Stimulated activated CD8-positive, alpha-beta memory T cell treated with anti-CD3 and anti-CD28 coated beads, Interleukin-7, amount 100 ng/mL, for 4 hours (primary cell): Measurements from ENCODE around the gene MN1.

Source experiments
- DNase-seq, 2 donors: peaks; one replicate each; pipeline ENCODE4 v3.0.0-alpha.2; 2020; ENCODE audit warnings: low read depth in 2 of 2

The MN1 gene

DNA sequence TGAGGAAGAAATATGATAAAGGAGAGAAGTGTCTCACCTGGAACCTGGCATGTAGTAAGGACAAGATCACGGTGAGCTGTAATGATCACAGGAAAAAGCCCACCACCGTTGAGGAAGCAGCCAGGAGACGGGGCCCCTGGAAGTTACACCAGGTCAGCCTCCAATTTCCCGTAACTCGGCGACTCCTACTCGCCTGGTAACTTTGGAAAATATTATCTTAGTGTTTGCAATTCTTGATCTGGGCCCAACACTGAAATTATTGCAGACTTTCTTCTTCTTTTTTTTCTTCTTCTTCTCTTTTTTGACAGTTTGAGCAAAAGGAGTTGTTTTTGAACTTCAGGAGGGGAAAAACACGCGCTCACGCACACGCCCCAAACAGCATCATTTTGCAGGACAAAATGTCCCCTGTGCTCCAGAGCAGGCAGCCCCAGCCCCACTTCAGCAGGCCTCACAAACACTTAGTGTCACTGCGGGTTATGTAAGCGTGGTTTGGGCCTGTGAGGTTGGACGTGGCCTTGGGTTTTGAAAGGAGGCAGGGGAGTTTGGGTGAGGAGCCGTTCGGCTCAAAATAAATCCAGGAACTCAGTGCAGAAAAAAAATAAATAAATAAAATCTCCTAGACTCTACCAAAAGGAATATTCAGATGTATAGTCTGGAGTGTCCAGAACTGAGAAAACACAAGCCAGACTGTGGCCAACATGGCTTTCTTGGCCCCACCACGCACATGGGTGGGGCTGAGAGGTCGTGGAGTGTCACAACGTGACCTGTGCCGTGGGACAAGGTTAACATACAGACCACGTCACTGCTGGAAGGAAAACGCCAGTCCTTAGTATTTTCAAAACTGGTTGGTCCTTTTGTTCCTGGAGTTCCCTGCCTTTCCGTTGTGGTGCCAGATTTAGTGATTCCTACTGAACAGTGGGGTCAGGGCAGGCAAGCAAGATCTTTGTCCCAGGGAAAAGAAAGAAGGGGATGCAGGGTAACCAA lies 26.3 kb upstream of the MN1 start:
- no peak for DNase-seq

DNA sequence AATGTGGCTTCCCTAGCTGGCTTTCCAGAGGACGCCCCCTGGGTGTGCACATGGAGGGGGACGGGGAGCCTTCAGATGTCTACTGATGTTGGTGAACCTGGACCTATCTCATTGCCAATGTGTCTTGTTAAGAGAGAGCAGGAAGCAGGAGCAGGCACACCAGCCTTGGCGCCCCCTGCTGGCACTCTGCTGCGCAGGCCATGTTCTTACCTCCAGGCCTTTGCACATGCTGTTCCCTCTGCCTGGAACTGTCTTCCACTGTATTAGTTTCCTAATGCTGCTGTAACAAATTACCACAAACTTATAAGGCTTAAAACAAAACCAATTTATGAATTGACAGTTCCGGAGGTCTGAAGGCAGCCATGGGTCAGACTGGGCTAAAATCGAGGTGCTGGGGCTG lies 23.6 kb upstream of the MN1 start:
- no peak for DNase-seq

DNA sequence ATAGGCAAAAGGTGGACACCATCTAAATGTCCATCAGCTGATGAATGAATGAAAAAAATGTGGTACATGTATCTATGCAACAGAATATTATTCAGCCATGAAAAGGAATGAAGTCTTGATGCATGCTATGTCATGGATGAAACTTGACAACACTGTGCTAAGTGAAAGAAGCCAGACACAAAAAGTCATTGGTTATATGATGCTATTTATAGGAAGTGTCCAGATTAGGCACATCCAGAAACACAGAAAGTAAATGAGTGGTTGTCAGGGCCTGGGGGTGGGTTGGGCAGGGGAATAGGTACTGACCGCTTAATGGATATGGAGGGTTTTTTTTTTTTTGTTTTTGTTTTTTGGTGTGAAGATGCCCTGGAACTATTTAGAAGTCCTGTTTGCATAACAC lies 21.7 kb upstream of the MN1 start:
- DNase-seq: no peak

DNA sequence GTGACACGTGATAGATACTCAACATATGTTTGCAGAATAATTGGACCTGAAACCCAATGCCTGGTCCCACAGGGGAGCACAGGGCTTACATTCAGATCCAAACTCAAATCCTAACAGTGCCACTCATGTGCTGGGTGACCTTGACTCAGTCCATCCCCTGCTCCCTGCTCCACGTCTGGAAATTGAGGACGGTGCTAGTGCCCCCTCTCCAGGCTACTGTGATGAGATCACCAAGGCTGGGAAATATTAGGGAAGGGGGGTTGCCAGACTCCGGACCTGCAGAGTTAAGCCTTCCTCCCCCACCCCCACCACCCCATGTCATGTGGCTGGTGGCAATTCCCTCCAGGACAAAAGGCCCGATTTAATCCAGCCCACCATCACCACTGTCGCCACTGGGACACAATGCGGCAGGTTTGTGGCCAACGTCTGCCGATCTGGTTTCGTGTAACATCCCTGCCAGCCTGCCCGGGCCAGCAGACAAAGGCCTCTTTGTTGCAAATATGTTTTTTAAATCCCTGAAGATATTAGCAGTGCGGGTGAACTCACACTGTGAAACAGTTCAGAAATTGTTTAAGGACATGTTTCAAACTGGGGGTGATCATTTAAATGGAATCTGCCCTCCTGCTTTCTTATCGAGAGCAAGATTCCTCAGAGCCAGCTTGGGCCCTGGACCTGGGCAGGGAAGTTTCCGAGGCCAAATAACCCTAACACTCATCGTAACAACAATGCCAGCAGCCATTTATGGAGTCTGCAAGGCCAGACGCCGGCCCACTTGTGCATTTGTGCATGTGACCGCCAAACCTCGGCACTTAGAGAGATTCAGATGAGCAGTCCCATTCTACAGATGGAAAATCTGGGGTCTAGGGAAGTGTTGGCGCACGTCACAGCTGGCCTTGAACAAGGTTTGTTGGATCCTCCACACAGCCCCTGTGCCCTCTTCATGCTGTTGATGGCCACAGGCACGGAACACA lies 19.6 kb upstream of the MN1 start:
- DNase-seq: no peak

DNA sequence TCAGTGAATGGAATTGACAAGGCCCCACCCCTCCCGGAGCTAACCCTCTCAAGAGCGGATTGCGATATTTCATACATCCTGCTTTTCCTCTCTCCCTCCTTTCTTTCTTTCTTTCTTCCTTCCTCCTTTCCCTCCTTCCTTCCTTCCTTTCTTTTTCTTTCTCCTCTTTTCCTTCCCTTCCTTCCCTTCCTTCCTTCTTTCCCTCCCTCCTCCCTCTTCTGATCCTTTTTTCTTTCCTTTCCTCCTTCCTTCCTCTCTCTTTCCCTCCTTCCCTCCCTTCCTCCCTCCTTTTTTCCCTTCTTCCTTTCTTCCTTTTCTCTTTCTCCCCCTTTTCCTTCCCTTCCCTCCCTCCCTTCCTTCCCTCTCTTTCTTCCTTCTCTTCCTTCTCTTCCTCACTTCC lies 15.0 kb upstream of the MN1 start:
- no peak for DNase-seq

DNA sequence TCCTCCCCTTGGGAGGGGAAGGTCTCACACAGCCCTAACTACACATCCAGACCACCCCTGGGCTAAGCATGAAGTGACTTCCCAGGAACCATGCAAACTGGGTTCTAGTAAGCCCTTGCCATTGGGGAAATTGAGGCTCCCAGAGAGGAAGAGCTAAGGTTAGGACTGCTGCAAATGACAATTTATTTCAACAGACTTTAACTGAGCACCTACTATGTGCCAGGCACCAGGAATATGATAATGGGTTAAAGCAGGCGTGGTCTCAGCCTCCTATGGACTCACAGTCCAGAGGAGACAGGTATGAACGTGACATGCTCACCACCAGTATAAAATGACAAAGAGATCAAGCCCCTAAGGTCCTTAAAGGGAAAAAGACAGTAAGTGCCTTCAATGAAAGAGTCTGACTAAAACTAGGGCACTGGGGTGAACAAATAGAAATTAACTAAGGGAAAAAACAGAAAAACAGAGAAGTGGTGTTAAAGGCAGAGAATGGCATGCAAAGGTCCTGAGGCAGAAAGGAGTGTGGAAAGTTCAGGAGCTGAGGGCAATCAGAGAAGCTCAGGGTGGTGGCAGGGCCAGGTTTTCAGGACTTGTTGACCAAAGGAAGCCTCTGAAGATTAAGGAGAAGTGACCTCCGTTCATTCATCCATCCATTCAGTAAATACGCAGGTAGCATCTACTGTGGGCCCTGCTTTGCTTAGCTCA lies 14.4 kb upstream of the MN1 start:
- no peak for DNase-seq

DNA sequence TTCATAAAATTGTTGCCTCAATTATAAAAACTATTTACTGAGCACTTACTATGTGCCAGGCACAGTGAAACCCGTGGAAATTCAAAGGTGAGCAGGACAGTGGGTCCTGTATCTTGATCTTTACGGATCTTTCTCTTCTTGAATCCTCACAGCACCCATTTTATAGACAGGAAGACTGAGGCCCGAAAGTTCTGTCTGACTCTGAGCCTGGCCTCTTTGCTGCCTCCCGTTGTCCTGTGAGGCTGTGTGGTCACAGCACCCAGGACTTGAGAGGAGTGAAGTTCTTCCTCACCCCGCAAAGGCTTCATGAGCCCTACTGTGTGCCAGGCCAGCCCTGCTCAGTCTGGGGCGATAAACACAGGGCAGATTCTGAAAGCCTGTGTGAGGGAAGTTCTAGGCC lies 13.4 kb upstream of the MN1 start:
- no peak for DNase-seq

DNA sequence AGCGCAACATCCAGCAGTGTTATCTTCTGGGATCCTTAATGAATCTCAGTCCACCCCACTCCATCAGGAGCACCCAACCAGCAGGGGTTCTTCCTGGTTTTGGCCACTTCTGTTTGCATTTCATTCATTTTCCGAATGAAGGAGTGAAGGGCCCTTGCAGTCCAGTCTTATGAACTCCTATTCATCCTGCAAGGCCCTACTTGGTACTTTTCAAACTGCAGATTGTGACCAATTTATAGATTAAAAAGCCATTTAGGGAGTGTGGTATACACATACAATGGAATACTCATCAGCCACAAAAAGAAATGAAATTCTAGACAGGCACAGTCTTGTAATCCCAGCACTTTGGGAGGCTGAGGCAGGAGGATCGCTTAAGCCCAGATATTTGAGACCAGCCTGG lies 10.2 kb upstream of the MN1 start:
- DNase-seq: no peak

DNA sequence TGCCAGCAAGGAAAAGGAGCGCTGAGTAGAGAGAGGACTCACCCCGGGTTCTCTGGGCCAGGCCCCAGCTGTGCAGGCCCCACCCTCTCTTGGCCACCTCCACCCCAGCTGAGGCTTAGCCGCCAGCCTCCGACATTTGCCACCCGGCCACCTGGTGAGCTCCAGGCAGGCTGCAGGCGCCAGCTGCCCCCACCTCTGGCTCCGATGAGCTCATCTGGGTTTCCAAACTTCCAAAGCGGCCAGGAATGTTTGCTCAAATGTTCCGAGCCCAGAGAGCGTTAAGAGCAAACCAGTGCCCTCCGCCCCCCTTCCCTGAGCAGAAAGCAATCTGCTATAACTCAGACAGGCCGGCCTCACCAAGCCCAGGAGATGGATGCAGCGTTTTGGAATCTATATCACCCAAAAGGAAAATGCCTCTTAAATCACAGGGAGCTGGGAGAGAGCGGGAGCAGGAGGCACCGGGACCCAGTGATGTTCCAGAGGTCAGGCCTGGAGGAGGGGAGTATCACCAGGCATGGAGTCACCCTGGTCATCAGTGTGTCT lies 9.1 kb upstream of the MN1 start:
- DNase-seq: no peak

DNA sequence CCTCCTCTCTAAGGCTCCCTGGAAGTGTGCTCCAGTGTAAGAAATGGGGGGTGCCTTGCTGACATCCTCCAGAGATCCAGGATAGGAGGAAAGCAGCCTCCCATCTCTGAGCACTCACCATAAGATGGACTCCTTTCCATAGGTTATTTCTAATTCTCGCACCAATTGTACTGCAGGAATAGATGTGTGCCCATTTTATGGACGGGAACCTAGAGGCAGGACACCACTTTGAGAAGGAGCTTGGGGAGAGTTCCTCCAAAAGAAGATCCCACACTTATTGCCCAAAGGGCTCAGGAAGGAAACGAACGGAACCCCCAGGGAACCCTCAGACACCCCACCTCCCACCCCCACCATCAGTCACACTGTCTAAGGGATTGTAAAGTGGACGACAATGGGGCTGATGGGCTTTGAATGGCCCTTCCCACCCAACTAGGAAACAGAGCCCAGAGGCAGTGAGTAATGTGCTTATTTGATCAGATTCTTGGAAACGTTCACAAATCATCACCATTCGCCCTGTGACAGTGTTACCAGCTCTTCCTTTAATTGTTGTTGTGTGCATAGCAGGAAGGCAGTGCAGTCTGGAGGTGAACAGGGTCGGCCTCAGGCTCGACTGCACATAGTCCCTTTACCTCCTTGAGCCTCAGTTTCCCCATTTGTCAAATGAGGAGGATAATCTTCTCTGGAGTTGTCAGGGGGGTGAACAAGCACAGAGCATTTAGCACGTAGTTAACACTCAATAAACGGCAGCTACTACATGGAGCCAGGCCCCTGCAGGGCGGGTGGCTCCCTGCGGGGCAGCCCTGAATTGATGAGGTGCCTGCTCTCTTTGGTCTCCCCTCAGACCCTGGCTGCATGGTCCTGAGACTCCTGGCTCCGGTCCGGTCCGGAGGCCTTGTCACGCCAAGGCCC lies 8.4 kb upstream of the MN1 start:
- DNase-seq: no peak

DNA sequence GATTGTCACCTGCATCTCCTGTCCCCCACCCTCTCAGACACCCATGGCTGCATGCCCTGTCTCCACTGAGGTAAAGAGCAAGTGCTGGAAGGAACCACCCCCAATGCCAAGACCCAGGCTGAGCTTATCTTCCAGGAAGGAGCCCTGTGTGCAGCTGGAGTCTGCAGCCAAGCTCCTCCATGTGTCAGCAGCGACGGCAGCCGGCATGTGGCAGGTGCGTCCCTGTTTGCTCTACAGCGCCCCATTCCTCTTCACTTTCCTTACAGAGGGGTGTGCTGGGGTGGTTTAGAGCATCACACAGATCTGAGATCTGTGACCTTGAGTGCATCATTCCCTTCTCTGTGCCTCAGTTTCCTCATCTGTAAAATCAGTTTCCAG lies 7.7 kb upstream of the MN1 start:
- DNase-seq: no peak

DNA sequence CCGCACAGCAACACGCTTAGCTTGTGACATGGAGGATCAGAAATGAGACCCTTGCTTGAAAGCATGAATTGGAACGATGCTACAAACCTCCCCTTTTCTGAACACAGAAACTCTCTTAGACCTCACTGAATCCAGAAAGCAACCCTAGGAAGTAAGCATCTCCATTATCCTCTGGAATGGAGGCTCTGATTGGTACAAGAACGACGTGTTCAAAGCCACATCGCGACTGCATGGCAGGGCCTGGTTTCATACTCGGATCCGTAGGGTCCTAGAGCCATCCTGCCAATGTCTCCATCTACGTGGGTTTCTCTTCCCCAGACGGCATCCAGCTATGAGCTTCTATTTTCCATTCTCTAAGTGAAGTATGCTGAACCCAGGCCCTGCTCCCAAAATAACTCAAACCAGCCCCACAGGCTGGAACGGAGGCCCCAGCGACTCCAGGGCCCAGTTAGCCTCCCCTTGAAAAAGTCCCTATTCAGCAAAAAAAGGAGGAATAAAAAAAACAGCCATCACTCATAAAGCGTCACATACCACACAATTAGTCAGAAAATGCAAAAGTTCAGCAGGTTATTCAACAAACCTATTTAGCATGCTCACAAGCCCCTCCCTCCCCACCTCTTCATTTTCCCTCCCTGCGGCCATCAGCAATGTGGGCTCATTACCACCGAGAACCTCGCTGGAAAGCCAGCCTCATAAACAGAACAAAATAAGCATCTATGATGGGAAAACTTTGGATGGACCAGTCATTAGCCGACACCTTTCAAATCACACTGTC lies 7.1 kb upstream of the MN1 start:
- DNase-seq: no peak

DNA sequence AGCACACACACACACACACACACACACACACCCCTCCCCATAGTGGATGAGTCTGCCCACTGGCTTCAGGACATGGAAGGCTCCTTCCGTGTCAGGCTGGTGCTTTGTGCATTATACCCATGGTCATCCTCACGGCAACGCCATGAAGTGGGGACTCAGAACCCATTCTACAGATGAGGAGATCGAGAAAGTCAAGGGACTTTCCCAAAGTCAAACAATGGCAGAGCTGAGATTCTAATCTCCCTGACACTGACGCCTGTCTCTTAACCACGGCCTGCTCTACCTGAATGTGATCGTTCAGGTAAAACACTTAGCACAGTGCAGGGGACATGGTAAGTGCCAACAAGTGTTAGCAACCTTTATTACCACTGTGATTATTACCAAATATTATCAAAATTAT lies 4.3 kb upstream of the MN1 start:
- DNase-seq: no peak

DNA sequence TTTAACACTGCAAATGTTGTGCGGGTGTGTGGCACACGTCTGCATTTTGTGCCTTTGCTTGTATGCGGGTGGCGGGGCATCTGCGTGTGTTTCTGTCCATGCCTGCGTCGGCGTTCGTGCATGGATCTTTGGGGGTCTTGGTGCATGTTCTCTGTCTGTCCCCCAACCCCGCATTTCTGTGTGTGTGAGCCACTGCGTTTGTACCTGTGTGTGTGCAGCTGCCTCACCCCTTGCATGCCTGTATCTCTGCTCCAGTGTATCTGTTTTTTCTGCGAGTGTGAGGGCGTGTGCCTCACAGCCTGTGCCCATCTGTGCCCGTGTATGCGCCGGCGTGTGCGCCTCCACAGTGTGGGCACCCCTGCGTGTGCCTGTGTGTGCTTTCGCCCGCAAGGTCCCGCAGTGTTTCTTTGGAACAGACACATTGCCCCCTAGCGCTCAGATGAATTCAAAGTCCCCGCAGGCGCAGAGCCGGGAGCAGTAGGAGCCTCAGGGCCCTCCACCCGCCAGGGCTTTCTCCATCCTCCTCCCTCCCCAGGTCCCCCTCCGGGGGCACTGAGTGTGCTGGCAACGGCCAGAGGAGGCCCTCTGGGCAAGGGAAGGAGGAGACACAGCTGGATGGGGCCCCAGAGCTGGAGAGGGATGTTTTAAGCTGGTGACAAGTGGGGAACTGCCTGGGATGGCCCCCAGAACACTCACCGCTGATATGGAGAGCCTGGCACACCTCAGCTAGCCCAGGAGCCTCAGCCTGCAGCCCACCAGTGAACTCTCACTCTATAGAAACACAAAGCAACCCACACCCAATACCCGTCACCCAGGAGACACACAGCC lies 3.1 kb upstream of the MN1 start:
- peak in 1 of 2 donors; percentile 19 for DNase-seq

DNA sequence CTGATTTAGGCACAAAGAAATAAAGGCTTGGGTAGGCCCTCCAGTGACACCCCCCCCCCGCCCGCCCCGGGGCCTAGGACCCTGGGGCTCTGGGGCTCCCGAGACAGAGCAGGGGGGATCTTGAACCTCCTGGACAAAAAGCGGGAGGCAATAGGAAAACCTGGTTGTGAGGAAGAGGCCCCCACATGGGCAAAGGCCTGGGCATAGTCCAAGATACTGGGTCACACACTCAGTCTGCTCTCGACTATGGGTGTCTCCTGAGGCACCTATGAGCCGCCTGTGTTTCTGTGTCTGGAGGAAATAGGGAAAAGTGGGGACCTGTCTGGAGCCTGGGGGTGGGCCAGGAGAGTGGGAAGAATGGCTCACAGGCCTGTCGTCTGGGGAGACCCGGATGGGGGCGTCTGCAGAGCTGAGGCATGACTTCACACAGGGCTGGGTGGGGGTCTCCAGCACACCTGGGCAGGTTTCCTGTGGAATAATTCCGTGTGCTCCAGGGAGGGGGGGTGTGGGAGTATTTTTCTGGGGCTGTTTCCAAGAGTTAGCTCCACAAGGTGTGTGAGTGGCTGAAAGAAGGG lies 2.4 kb upstream of the MN1 start:
- no peak for DNase-seq

DNA sequence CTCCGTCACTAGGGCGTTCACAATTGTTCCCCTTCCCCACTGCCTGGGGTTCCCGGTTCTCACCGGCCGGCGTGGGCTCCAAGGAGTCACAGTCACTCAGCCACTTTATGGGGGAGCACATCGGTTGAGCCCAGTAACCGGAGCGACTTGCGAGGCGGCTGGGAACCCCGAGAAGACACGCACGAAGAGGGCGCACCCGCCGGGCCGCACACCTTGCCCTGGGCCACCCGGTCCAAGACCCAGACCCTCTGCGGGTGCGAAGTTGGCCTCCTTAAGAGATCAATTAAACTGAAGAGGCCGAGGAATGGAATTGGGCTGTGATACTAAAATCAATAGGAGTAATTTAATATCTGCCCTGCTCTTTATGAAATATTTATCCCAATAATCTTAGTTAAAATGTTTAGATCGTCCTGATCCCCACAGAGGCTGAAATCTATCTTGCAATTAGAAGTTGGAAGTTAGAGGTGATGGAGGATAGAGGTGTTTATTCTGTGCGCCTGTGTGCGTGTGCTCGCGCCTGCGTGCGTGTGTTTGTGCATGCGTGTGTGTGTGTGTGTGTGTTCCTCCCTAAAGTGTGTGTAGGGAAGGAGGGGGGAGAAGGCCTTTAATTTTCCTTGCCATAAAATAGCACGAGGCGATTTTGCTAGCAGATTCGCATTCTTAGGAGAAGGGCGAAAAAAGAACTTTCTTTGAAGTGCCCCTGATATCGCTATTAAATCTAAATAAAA lies 954 bp upstream of the MN1 start:
- no peak for DNase-seq

DNA sequence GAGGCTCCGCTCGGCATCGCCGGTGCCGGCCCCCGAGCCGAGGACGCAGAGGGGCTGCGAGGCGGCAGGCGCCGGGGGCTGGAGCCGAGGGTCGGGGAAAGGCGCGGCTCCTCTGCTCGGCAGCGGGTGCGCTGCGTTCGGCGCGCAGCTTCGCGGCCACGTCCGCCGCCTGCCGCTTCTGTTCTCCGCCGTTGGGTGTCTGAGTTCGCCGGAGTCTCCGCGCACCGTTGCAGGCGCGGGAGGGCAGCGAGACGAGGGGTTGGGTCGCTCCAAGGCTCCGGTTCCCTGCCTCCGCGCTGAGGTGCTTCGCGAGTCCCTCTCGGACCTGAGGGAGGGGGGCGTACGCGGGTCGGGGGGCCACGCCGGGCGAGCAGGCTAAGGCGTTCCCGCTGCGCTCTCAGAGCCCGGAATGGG lies 347 bp downstream of the MN1 start:
- DNase-seq: peak in 1 of 2 donors; percentile 4
